ENCODE results near the gene AIRE. TPM values are rescaled to one million over a fixed set of nuclear protein-coding genes. Genes with fewer than 3 reads are reported as not detected.

AIRE gene
- total and polyA plus RNA-seq, 12 donors, result 0.06 to 1.1 (median 0.09) TPM; not detected in 8

DNA sequence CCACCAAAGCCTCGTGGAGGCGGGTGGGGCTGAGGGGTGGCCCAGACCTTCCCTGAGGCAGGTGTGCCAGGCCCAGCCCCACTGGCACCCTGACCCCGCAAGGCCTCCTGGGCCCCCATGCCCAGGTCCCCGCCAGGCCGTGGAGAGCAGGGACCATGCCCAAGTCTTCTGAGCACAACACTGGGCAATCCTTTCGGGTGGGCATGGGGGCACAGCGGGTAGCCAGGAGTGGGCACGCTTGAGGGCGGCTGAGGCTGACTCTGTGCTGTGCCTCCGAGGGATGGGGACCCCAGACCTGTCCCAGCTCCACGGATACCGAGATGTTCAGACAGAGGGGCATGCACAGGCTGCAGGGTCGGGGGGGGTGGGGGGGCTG, 40.6 kb downstream of the AIRE start:
- no peak overlapping the region for H3K4me3 ChIP-seq
- H3K36me3 ChIP-seq (replicated peaks in 1 of 2), result peaks cover 0 to 47% of the 10 kb centered on the region in 2 donors
- 87 to 100% (median 91%) methylated on average over 2 to 13 of the region's 13 CpGs for WGBS, 4 donors
- no peaks in the 10 kb centered on the region for H3K9me3 ChIP-seq (replicated peaks in 1 of 3)
- no peaks in the 10 kb centered on the region for H3K4me1 ChIP-seq (replicated peaks in 1 of 2)
- TF ChIP-seq, protein P1, sequence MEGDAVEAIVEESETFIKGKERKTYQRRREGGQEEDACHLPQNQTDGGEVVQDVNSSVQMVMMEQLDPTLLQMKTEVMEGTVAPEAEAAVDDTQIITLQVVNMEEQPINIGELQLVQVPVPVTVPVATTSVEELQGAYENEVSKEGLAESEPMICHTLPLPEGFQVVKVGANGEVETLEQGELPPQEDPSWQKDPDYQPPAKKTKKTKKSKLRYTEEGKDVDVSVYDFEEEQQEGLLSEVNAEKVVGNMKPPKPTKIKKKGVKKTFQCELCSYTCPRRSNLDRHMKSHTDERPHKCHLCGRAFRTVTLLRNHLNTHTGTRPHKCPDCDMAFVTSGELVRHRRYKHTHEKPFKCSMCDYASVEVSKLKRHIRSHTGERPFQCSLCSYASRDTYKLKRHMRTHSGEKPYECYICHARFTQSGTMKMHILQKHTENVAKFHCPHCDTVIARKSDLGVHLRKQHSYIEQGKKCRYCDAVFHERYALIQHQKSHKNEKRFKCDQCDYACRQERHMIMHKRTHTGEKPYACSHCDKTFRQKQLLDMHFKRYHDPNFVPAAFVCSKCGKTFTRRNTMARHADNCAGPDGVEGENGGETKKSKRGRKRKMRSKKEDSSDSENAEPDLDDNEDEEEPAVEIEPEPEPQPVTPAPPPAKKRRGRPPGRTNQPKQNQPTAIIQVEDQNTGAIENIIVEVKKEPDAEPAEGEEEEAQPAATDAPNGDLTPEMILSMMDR (IDR thresholded peaks at IDR 0.05), result no peak
- no peak for TF ChIP-seq POLR2A (IDR thresholded peaks at IDR 0.05)
- no peaks in the 10 kb centered on the region for H3K27me3 ChIP-seq
- intact Hi-C loops (cut with DNase I), result loop anchor here in 1 of 2 donors (10.0 kb wide), 1 partner anchor 139 kb away; no protein-coding TSS in a partner anchor
- DNase-seq, result no peak
- H3K27ac ChIP-seq, result no peak overlapping the region

DNA sequence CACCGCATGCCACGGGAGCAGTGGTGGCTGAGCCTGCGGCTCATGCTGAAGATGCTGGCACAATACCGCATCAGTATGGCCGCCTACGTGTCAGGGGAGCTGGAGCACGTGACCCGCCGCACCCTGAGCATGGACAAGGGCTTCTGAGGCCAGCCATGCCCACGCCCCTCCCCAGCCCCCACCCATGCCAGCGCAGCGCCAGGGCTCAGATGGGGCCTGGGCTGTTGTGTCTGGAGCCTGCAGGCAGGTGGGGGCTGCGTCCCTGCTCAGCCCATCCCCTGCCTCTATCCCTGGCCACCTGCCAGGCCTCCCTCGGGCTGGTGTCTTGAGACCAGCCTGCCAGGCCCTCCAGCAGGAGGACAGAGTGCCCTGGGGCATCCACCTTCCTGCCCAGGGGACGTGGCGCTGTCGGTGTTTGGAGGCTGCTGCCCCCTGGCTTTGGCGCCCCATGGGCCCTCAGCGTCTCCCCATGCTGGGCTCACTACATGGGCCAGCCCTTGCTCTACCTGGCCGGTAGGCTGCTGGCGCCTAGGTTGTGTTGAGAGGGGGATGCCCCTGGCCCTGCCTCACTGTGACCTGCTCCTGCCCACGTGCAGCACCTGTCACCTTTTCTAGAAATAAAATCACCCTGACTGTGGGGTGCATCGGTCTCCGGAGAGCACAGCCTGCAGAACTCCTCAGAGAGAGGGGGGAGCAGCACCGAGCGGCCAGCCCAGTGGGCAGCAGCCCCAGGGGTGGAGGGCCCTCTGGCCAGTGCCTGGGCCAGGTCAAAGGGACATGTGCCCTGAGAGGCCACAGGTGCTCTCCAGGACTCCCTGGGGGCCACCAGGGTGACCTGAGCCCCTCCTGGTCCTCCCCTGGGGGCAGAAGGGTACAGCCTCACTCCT, 41.3 kb downstream of the AIRE start:
- H3K27ac ChIP-seq, result no peak overlapping the region
- no peaks in the 10 kb centered on the region for H3K4me1 ChIP-seq (replicated peaks in 1 of 2)
- no peak overlapping the region for H3K4me3 ChIP-seq
- DNase-seq, result no peak
- 87 to 98% (median 92%) methylated on average over 7 to 25 of the region's 26 CpGs for WGBS, 4 donors
- TF ChIP-seq, protein P1 (IDR thresholded peaks at IDR 0.05), result no peak
- no peak for TF ChIP-seq POLR2A (IDR thresholded peaks at IDR 0.05)
- H3K36me3 ChIP-seq (replicated peaks in 1 of 2), result peaks cover 0 to 48% of the 10 kb centered on the region in 2 donors
- intact Hi-C loops (cut with DNase I), result loop anchor here in 1 of 2 donors (10.0 kb wide), 1 partner anchor 138 kb away; no protein-coding TSS in a partner anchor
- H3K9me3 ChIP-seq (replicated peaks in 1 of 3), result no peaks in the 10 kb centered on the region
- no peaks in the 10 kb centered on the region for H3K27me3 ChIP-seq

DNA sequence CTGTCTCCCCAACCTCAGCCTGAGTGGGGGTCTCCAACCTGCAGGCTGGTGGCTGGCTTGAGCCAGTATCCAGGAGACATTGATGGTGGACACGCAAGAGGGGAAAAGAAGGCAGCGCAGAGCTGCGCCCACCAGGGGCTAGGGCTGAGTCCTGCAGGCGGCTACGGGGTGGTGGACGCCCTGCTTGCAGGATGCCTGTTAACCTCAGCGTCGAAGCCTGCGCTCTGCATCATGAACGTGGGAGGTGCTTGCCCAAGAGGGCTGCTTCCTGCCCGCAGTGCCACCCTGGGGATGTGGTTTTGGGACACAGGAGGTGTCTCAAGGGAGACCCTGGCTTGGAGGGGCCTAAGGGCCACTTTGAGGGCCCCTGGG, 41.9 kb downstream of the AIRE start:
- TF ChIP-seq, protein P1 (IDR thresholded peaks at IDR 0.05), result no peak
- no peak for TF ChIP-seq POLR2A (IDR thresholded peaks at IDR 0.05)
- Histone ChIP-seq H3K4me3 (no peak overlapping the region), H3K4me1 (replicated peaks in 1 of 2) (no peaks in the 10 kb centered on the region), H3K36me3 (replicated peaks in 1 of 2) (peaks cover 0 to 41% of the 10 kb centered on the region in 2 donors), H3K27ac (no peak overlapping the region), H3K9me3 (replicated peaks in 1 of 3) (no peaks in the 10 kb centered on the region), H3K27me3 (no peaks in the 10 kb centered on the region)
- DNase-seq, result no peak
- WGBS, 4 donors, result 90 to 93% (median 91%) methylated on average over 2 to 11 of the region's 11 CpGs
- intact Hi-C loops (cut with DNase I), result loop anchor here in 1 of 2 donors (10.0 kb wide), 1 partner anchor 137 kb away; no protein-coding TSS in a partner anchor

DNA sequence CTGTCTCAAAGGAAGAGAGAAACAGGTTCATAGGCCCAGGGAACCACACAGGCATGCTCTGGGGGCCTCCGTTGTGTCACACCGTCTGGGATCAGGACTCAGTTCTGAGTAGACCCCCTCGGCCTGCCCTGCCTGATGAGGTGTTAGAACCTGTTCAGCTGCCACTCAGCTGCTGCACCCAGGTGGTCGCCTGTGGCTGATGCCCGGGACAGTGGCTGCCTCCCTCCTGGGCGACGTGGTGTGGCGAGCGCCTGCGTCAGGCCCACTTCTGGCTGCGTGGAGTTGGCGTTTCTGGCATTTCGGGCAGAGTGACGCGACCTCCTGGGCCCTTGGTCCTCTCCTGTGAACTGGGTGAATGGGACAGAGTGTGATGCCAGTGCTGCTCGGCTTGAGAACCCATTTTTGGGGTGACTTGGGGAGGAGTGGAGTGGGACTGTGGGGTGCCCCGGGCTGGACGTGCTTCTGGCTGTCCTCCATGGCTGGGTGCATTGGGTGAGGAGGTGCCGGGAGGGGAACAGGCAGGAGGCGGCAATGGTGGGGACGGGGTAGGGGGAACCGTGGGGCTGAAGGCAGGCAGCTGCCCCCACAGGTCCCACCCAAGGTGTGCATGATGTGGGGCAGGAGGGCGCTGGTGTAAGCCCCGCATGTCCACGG, 42.7 kb downstream of the AIRE start:
- DNase-seq, result no peak
- intact Hi-C loops (cut with DNase I), result loop anchor here in 1 of 2 donors (10.0 kb wide), 1 partner anchor 136 kb away; no protein-coding TSS in a partner anchor
- no peaks in the 10 kb centered on the region for H3K27me3 ChIP-seq

More for the DNA sequence above, 42.7 kb downstream of the AIRE start:
- H3K4me3 ChIP-seq, result no peak overlapping the region
- no peak for TF ChIP-seq POLR2A (IDR thresholded peaks at IDR 0.05)
- TF ChIP-seq, protein P1 (IDR thresholded peaks at IDR 0.05), result no peak
- WGBS, 4 donors, result 80 to 89% (median 88%) methylated on average over 15 to 25 of the region's 25 CpGs
- no peak overlapping the region for H3K27ac ChIP-seq
- no peaks in the 10 kb centered on the region for H3K9me3 ChIP-seq (replicated peaks in 1 of 3)
- no peaks in the 10 kb centered on the region for H3K4me1 ChIP-seq (replicated peaks in 1 of 2)
- H3K36me3 ChIP-seq (replicated peaks in 1 of 2), result peaks cover 0 to 37% of the 10 kb centered on the region in 2 donors

Data from adrenal gland (tissue), 12 donors.